ENCODE results near the gene CACNG7.
A peak's percentile ranks its signal among the peaks of the same experiment; 100 is the strongest.
"Not testable (repeated sequence)": the region's sequence is repeated elsewhere in the genome, so short reads cannot be mapped to it uniquely, and the experiment has no call there.

CACNG7 gene, protein sequence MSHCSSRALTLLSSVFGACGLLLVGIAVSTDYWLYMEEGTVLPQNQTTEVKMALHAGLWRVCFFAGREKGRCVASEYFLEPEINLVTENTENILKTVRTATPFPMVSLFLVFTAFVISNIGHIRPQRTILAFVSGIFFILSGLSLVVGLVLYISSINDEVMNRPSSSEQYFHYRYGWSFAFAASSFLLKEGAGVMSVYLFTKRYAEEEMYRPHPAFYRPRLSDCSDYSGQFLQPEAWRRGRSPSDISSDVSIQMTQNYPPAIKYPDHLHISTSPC

DNA sequence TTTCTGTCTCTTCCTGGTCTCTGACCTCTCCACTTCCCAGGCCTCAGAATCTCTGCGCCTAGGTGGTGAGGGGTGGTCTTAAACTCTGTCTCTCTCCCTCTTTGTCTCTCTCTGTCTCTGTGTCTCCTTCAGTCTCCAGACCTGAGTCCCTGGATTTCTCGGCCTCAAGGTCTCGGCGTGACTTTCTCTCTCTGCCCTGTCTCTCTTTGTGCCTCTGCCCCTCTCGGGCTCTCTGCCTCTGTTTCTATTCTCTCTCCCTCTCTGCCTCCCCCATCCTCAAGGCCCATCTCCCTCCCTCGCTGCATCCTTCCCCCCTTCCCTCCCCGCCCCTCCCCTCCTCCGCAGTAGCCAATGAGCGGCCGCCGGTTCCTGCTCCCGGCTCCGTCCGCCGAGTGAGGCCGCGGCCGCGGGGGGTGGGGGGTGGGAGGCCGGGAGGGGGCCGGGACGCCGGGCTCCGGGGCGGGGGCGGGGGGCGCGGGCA, at the start of gene CACNG7:
Gene CACNG7 (plus strand): TSS at position 344 of the 481 bp plus-strand sequence. CDS start 3,554 bp downstream, outside the sequence.
- no peak for DNase-seq

DNA sequence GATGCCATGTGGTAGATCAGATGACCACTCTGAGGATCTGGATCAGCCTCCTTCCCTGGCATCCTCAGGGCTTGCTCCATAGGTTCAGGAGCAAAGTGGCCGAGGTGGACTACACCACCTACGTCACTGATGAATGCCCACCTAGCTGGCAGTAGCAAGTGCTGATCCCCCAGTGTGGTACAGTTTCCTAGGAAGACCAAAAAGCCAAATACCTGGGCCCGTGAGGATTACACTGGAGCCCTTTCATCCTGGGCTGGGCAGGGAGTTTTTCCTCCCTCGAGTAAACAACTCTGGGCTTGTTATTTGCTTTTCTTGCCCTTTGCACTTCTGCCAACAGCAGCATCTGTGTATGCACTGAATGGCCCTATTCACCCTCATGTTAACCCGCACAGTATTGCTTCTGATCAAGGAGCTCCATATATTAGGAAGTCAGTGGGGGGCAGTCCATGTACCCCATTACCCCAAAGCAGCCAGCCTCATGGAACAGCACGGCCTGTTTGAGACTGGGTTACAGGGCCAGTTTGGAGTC, 44.7 kb upstream of the CACNG7 start:
- DNase-seq, result no peak

DNA sequence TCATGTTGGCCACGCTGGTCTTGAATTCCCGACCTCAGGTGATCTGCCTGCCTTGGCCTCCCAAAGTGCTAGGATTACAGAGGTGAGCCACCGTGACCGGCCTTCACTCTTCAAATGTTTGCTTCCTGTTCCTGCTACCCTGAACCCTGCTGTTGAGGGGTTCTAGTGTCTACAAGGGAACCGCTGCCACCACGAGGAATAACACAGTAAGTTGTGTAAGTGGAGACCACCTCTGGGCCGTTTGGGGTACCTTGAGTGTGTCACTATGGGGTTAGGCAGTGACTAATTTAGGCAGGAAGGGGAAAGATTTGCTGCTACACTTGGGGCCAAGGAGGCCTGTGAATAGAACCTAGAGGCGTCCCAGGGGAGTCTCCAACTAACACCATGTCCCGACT, 43.6 kb upstream of the CACNG7 start:
- no peak for DNase-seq

DNA sequence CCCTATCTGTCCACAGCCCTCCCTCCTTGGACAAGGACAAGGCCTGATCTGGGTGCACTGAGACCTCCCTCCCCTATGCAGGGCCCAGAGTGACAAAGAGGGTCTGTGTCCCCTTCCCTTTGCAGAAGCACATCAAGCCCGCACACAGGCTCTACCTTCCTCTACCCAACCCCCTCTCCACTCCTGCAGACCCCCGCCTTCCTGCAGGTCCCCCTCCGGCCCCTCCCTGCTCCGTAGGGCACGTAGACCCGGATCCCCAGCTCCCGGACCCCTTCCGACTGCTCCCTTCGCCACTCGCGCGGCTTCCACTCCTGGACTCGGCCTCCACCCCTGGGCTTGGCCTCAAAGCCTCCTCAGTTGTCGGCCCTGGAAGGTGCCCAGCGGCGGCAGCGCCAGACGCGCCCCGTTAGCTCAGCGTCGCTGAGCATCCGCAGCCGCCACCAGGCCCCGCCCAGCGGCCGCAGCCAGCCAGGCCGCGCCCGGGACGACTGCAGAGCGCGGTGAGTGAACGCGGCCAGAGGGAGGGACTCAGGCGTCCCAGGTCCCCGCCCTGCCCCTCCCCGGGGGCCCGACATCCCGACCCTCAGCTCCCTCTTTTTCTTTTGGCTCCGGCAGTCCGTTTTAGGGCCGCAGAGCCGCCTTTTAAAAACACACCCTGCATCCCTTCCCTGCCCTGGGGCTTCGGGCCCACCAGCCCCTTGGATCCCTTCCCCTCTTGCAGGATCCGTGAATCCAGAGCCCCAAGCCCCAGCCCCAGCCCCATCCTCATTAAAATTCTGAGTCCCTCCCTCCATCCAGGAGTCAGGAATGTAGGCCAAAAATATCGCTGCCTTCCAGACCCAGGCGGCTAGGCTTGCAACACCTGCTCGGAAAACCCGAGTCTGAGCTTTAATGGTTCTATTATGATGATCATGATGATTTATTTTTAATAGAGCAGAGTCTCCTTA, 42.9 kb upstream of the CACNG7 start:
- peak; percentile 83 for DNase-seq

DNA sequence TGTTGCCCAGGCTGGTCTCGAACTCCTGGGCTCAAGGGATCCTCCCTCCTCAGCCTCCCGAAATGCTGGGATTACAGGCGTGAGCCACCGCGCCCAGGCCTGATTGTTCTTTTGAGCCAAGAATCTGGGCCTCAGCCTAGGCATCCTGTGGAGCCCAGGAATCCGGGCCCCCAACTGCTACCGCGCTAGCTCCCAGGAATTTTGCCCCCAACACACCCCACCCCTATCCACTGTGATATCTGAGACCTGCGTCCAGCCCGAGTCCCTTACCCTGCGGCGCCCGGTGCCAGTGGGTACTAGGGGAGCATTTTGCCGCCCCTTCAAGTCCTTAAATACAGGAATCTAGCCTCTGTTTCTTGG, 42.2 kb upstream of the CACNG7 start:
- DNase-seq, result no peak

- DNase-seq, result peak; percentile 98
These were observed 41.6 kb upstream of the CACNG7 start, which contains the start of gene MYADM for GRCh38 chr19:53867225-53868090. Gene MYADM, plus strand, starts transcription at chr19:53867883. Its CDS starts 5,647 bp downstream, at chr19:53873530.

- peak; percentile 54 for DNase-seq
These were observed 40.8 kb upstream of the CACNG7 start for GRCh38 chr19:53868091-53868891.

DNA sequence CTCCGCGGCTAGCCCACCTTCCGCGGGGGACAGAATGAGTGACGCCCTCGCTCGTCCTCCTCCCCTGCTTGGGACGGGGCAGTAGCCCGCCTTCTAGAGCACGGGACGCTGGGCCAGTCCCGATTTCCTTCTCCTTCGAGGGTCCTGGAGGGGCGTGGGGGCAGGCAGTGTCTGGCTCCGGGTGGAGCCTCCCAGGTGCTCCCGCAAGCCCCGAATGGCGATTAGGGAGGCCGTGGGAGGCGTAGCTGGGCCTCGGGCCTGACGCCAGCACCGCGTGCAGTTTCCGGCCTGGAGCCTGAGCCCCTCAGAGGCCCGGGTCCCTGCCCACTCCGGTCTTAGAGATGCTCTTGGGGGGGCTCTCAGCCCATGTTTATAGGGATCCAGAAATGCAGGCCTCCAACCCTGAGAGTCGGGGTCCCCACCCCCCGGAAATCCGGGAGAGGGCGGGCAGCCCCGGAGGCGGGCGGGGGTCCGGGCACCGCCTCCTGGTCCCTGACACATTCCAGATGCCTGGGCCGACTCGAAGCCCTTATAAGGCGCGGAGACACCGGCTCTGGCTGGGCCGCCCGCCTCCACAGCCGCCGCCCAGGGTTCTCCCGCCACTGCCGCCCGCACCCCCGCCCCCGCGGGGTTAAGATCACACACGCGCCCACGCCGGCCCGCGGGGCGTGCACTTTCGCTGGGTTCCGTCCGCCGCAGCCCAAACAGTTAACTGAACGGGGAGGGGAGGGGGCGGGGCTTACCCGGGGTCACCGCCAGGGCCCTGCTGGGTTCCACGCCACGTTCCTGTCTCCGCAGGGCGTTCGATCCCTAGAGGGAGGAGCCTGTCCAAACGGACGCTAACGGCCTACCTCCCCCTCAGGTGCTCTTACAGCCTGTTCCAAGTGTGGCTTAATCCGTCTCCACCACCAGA, 39.9 kb upstream of the CACNG7 start:
- peak; percentile 95 for DNase-seq

DNA sequence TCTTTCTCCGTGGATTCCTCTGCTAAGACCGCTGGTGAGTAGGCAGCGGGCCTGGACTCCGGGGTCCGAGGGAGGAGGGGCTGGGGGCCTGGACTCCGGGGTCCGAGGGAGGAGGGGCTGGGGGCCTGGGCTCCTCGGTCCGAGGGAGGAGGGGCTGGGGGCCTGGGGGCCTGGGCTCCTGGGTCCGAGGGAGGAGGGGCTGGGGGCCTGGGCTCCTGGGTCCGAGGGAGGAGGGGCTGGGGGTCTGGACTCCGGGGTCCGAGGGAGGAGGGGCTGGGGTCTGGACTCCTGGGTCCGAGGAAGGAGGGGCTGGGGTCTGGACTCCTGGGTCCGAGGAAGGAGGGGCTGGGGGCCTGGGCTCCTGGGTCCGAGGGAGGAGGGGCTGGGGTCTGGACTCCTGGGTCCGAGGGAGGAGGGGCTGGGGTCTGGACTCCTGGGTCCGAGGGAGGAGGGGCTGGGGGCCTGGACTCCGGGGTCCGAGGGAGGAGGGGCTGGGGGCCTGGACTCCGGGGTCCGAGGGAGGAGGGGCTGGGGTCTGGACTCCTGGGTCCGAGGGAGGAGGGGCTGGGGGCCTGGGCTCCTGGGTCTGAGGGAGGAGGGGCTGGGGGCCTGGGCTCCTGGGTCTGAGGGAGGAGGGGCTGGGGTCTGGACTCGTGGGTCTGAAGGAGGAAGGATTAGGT, 39.1 kb upstream of the CACNG7 start:
- not testable (repeated sequence) for DNase-seq

- DNase-seq, result peak; percentile 86
These were observed 38.6 kb upstream of the CACNG7 start for GRCh38 chr19:53870485-53870844.

- no peak for DNase-seq
These were observed 37.6 kb upstream of the CACNG7 start for GRCh38 chr19:53871454-53871853.

GRCh38 chr19:53872762-53873161, 36.3 kb upstream of the CACNG7 start:
- DNase-seq, result no peak

DNA sequence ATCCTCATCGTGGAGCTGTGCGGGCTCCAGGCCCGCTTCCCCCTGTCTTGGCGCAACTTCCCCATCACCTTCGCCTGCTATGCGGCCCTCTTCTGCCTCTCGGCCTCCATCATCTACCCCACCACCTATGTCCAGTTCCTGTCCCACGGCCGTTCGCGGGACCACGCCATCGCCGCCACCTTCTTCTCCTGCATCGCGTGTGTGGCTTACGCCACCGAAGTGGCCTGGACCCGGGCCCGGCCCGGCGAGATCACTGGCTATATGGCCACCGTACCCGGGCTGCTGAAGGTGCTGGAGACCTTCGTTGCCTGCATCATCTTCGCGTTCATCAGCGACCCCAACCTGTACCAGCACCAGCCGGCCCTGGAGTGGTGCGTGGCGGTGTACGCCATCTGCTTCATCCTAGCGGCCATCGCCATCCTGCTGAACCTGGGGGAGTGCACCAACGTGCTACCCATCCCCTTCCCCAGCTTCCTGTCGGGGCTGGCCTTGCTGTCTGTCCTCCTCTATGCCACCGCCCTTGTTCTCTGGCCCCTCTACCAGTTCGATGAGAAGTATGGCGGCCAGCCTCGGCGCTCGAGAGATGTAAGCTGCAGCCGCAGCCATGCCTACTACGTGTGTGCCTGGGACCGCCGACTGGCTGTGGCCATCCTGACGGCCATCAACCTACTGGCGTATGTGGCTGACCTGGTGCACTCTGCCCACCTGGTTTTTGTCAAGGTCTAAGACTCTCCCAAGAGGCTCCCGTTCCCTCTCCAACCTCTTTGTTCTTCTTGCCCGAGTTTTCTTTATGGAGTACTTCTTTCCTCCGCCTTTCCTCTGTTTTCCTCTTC, 35.1 kb upstream of the CACNG7 start:
- no peak for DNase-seq

DNA sequence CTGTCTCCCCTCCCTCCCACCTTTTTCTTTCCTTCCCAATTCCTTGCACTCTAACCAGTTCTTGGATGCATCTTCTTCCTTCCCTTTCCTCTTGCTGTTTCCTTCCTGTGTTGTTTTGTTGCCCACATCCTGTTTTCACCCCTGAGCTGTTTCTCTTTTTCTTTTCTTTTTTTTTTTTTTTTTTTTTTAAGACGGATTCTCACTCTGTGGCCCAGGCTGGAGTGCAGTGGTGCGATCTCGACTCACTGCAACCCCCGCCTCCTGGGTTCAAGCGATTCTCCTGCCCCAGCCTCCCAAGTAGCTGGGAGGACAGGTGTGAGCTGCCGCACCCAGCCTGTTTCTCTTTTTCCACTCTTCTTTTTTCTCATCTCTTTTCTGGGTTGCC, 34.5 kb upstream of the CACNG7 start:
- DNase-seq, result no peak

DNA sequence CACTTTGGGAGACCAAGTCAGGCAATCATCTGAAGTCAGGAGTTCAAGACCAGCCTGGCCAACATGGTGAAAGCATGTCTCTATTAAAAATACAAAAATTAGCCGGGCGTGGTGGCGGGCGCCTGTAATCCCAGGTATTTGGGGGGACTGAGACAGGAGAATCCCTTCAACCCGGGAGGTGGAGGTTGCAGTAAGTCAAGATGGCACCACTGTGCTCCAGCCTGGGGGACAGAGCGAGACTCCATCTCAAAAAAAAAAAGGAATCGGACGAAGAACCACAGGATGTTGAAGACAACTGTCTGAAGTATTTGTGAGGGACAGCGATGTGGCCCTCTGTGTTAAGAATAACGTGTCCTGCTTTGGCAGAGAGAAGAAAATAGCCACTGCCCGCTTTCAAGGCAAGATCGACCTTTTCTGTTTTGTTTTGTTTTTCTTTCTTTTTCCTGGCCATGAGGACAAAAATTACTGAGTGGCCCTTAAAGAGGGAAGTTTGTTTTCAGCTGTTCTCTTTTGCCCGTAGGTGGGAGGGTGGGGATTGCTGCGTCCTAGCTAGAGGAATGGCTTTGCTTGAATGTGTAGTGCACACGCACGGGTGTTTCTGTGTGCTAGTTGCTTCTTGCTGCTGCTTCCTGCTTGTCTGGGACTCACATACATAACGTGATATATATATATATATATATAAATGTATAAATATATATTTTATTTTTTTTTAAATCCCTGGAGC, 33.3 kb upstream of the CACNG7 start:
- no peak for DNase-seq

DNA sequence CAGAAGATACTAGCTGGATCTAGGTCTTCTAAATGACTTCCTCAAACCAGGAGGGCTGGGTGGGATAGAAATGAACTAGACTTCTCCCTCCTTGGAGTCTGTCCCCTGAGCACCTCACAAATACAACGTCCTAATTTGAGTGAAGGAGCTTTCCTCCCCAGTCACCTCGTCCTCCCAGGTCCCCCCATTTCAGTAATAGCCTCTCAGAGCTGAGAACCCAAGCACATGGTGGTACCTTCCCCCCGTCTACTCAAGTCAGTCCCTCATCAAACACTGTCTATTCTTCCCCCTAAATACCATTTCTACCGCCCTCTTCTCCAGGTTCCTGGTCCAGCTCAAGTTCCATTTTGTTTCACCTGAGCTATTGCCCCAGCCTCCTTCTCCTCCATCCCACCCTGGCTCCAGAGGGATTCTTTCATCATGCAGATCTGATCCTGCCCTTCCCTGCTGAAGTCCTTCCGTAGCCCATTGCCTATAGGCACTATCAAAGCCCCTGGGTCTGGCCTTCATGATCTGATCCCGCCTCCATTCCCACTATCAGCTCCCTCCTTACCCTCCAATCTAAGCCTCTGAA, 32.3 kb upstream of the CACNG7 start:
- DNase-seq, result no peak

- DNase-seq, result no peak
These were observed 31.7 kb upstream of the CACNG7 start for GRCh38 chr19:53877361-53877766.

DNA sequence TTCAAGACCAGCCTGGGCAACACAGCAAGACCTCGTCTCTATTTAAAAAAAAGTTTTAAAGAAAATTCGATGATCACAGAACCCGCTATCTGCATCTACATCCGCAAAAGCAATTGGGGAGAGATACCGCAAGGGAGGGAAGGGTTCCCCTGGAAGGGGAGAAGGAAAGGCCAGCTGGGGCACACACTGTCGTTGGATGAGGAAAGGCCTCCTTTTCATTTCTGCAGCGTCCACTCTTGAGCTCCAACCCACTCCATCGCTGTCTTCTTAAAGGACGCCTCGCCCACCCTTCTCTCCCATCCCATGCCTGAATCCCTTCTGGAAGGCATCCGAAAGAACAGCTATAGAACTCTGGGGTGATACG, 30.3 kb upstream of the CACNG7 start:
- DNase-seq, result no peak
